GM21381 (cell line): Measurements from ENCODE around the gene FFAR3.
"Not testable (repeated sequence)": the region's sequence is repeated elsewhere in the genome, so short reads cannot be mapped to it uniquely, and the experiment has no call there.

ENCODE experiments used
- ATAC-seq: cut with Tn5 transposase; IDR thresholded peaks from one replicate; pipeline ENCODE4 v1.9.1; 2021; ENCODE audit warnings: mild to moderate bottlenecking, moderate library complexity; ENCODE audit not compliant: unreplicated experiment

FFAR3 gene

DNA sequence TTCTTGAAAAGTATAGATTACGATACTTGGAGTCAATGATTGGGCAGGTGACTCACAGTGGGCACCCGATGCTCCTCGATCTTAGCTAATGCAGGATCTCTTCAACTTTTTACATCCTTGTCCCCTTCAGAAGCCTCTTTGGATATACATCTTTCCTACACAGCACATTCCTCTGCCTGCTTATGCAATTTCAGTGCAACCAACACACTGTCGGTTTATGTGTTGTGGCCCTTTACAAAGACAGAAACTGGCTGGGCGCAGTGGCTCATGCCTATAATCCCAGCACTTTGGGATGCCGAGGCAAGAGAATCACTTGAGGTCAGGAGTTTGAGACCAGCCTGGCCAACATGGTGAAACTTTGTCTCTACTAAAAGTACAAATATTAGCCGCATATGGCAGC is 15.2 kb downstream of the FFAR3 start:
- no peak for ATAC-seq

DNA sequence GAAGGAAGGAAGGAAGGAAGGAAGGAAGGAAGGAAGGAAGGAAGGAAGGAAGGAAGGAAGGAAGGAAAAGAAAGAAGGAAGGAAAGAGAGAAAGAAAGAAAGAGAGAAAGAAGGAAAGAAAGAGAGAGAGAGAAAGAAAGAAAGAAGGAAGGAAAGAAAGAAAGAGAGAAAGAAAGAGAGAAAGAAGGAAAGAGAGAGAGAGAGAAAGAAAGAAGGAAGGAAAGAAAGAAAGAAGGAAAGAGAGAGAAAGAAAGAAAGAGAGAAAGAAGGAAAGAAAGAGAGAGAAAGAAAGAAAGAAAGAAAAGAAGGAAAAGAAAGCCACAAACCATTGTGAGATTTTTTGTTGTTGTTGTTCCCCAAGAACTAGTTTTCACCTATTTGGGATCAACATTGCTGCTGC is 15.8 kb downstream of the FFAR3 start:
- not testable (repeated sequence) for ATAC-seq

DNA sequence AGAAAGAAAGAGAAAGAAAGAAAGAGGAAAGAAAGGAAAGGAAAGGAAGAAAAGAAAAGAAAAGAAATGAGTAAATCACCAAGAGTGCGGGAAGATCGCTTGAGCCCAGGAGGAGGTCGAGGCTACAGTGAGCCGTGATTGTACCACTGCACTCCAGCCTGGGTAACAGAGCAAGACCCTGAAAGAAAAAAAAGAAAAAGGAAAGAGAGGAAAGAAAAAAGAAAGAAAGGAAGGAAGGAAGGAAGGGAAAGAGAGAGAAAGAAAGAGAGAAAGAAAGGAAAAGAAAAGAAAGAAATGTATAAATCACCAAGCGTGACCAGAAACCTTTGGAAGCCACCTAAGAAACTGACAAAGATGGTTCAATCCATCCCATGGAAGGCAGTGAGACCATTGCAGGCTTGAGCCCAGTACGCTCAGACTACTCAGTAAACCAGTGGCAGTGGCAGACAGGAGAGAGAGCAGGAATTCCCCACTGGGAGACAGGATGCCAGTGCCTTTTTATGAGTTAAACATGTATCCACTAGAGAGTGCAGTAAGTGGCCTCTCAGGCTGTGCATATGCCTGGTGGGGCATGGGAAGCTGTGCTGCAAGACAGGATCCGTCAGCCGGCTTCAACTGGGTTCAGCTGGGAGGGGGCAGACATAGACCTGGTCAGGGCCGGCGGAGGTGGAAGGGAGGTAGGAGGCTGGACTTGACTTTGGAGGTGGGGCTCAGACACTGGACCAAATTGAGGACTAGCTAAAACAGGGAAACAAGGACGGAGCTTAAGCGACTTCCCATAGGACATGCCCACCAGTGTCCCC is 17.4 kb downstream of the FFAR3 start:
- no peak for ATAC-seq

DNA sequence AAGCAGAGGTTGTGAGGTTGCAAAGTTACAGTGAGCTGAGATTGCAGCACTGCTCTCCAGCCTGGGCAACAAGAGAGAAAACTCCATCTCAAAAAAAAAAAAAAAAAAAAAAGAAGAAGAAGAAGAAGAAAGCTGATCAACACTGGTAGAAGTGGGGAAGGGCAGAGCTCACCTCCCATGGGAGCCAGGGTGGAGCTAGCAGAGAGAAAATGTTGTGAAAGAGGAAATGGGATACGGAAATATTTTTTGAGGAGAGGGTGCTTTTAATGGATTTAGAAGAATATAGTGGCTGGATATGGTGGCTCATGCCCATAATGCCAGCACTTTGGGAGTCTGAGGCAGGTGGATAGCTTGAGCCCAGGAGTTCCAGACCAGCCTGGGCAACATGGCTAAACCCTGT is 19.4 kb downstream of the FFAR3 start:
- no peak for ATAC-seq

DNA sequence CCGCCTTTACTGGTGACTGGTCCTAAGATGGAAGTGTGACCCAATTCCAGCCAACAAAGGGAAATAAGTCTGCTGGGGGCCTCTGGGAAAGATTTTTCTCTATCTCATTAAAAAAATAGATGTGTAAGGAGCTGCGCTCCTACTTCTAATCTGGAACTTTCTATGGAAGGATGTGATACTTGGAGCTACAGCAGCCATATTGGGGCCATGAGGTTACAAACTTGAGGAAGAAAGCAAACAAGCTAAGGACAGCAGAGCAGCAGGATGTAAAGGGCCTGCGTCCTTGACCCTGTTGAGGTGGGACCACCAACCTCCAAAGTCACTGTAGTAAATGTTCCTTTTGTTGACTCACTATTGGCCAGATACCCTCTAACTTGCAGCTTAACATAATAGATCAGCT is 20.1 kb downstream of the FFAR3 start:
- no peak for ATAC-seq

DNA sequence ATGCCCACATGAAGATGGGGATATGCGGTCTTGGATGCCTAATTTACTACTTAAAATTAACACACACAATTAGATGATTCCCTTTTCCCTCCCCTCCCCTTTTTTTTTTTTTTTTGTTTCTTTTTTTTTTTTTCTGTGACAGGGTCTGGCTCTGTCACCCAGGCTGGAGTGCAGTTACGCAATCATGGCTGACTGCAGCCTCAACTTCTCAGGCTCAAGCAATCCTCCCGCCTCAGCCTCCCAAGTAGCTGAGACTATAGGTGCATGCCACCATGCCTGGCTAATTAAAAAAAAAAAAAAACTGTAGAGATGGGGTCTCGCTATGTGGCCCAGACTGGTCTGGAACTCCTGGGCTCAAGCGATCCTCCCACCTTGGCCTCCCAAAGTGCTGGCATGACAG is 21.3 kb downstream of the FFAR3 start:
- ATAC-seq = not testable (repeated sequence)

DNA sequence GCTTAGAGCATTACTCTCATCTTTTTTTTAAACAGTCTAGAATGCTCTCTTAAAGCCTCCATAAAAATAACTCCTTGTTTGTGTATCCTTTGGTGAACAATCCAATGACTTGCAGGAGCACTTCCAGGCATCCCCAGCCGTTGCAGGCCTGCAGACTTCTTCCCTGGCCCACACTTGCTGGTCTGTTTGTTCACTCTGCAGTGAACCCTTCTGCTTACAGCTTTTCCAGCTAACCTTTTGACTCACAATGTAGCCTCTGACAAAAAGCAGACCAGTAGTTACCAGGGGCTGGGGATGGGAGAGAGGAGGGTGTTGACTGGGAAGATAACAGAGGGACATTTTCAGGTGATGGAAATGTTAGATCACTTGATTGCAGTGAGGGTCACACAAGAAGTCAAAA is 21.7 kb downstream of the FFAR3 start:
- ATAC-seq = no peak

DNA sequence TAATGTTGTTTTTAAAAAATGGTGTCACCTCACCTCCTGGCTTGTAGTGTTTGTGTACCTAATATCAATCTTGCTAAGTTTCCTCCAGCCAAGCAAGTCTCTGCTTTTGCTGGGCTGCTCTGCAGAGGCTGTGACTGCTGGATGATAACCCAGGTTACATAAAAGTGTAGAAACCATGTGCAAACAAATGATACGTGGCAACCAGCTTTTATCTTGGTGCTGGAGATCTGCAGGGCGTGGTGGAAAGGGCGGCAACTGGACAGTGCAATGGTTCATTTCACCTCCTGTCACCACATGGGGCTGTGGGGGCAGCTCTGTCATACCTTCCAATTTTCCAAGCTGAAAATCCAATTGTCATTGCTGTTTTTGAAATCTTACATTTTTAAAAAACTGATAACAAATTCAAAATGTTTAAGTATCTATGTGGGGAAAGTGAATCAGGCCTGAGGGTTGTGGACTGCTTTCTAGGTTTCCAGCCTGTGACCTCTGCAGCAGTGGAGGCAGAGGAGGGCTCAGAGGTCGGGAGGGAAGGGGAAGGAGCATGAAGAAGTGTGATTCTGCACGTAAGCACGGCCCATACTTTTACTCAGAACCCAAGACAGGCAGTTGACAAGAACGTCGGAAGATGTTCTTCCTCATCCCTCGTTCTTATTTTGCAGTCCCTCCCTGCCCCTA is 22.3 kb downstream of the FFAR3 start:
- no peak for ATAC-seq

DNA sequence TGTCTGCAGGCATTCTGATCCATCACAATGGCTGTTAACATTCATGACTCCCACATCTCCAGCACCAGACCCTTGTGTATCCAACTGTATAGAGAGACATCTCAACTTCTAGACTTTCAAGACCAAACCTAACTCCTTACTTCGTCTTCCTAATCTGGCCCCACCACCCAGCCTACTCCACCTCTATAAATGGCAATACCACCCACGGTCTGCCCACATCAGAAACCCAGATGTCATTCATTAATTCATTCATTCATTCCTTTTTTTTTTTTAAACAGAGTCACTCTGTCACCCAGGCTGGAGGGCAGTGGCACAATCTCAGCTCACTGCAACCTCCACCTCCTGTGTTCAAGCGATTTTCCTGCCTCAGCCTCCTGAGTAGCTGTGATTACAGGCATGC is 23.1 kb downstream of the FFAR3 start:
- no peak for ATAC-seq

DNA sequence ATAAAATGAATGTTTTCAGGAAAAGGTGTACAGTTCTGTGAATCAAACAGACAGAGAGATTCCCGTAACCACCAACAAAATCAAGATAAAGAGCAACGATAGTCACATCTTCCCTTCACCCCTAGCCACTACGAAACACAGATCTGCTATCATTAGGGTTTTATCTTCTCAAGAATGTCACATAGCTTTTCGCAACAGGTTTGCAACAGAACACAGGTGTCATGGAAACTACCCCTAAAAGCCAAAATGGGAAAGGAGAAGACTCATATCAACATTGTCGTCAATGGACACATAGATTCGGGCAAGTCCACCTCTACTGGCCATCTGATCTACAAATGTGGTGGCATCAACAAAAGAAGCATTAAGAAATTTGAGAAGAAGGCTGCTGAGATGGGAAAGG is 23.7 kb downstream of the FFAR3 start:
- ATAC-seq = no peak

DNA sequence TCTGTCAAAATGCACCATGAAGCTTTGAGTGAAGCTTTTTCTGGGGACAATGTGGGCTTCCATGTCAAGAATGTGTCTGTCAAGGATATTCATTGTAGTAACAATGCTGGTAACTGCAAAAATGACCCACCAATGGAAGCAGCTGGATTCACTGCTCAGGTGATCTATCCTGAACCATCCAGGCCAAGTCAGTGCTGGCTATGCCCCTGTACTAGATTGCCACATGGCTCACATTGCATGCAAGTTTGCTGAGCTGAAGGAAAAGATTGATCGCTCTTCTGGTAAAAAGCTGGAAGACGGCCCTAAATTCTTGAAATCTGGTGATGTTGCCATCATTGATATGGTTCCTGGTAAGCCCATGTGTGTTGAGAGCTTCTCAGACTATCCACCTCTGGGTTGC is 25.3 kb downstream of the FFAR3 start:
- no peak for ATAC-seq

DNA sequence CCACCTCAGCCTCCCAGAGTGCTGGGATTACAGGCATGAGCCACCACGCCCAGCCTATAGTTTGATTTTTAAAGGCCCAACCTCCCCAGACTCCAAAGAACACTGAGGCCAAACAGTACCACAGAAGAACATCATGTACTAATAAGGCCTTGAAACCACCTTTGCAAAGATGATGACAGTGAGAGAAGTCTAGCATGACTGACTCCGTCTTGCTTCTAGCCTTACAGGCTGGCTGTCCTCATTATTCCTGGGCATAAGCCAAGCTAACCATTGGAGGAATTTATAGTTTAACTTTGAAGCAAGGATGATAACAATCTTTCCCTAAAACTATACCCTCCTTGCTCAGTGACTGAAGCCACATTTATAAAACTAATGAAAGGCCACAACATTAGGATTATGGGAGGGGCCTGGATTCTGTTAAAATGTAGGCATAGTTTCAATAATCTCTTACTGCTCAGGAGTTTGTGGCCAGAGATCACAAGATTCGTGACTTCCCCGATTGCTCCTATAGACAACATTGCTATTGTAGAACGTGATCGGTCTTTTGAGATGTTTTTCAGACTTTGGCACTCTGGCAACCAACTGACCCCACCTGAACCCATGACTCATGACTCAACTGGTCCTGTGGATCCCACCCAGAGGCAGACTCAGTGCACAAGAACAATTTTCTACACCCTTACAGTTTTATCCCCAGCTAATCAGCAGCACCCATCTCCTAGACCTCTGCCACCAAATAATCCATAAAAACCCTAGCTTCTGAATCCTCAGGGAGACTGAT is 30.2 kb downstream of the FFAR3 start:
- no peak for ATAC-seq

DNA sequence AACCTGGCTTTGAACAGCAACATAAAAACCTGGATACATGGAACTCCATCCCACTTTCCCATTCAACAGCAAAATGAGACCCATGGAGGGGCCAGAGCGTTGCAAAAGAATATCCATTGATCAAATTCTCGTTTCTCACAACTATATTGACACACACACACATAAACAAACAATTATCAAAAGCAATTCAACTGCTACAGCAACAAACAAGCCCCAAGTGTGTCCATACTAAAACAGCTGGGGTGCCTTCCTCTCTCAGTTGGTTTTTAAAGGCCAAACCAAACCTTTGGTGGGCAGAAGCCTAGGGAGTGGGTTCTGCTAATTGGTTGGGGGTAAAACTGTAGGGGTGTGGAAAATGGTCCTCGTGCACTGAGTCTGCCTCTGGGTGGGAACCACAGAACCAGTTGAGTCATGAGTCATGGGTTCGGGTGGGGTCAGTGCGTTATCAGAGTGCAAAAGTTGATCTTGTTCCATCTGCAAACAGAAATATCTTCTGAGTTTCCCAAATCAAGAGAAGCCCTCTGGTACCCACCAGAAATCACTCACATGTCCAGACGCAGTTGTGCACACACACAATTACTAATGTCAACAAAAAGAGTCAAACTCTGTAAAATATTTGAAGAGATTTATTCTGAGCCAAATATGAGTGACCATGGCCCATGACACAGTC is 31.1 kb downstream of the FFAR3 start:
- ATAC-seq = no peak

DNA sequence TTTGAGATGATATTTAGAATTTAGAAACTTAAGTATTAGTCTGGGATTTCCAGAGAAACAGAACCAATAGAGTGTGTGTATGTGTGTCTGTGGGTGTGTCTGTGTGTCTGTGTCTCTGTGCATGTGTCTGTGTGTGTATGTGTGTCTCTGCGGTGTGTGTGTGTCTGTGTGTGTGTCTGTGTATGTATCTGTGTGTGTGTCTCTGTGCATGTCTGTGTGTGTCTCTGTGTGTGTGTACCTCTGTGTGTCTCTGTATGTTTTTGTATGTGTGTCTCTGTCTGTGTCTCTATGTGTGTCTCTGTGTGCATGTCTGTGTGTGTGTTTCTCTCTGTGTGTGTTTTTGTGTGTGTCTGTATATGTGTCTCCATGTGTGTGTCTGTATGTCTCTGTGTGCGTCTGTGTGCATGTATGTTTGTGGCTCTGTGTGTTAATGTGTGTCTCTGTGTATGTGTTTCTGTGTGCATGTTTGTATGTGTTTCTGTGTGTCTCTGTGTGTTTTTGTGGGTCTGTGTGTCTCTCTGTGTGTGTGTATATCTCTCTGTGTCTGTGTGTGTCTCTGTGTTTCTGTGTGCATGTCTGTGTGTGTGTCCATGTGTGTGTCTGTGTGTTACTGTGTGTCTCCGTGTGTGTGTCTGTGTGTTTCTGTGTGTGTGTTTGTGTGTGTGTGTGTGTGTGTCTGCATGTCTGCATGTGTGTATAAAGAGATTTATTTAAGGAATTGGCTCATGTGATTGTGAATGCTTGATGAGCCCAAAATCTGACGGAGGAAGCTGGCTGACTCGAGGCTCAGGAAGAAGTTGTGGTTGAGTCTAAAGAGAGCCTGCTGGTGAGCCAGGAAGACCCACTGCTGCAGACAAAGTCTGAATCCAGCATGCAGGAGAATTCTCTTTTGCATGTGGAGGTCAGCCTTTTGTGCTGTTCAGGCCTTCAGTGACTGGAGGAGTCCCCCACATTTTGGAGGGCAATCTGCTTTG is 34.8 kb downstream of the FFAR3 start:
- ATAC-seq = no peak

DNA sequence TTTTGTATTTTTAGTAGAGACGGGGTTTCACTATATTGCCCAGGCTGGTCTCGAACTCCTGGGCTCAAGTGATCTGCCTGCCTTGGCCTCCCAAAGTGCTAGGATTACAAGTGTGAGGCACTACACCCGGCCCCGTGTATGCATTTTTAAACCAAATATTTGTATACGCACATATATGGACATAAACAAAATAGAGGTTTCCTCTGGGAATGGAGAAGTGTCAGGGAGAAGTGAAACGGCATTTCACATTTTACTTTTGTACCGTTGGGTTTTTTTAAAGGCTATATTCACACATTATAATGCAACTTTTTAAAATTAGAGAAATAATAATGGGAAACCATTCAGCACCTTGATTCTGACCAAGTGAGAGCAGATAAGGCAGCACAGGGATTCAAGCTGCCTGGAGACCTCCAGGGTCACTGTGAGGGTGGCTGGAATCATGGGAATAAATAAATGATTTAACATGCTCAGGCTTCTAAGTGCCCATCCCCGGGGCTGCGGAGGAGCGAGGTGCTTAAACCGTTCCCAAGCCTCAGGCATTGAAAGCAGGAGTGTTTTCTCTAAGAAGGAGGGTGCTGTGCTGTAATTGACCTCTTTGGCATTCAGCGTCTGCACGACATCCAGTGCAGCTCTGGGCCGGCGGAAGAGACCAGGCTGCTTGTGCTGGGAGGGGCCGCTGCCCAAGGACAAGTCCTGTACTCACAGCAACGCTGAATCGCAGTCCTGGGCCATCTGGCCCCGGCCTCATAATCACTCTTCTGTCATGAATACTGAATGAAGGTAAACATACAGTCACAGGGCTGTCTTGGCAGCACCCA is 37.3 kb downstream of the FFAR3 start:
- ATAC-seq = no peak

DNA sequence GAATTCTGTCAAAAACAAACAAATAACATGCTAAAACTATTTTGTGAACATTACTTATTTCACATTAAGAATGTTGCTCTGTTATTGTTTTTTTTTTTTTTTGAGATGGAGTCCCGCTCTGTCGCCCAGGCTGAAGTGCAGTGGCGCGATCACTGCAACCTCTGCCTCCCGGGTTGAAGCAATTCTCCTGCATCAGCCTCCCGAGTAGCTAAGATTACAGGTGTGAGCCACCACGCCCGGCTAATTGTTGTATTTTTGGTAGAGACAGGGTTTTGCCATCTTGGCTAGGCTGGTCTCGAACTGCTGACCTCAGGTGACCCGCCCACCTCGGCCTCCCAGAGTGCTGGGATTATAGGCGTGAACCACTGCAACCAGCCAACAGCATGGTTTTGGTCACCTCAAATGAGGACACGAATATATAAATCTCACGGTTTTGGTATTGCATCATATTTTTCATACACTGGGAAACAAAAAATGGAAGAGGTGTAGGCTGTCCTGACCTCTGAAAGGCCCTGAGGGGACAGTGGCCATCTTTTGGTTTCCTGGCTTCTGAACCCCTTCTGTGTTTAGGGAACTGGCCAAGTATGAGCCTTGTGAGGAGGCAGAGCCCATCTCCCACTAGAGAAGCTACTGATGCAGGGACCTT is 38.1 kb downstream of the FFAR3 start:
- ATAC-seq = no peak

DNA sequence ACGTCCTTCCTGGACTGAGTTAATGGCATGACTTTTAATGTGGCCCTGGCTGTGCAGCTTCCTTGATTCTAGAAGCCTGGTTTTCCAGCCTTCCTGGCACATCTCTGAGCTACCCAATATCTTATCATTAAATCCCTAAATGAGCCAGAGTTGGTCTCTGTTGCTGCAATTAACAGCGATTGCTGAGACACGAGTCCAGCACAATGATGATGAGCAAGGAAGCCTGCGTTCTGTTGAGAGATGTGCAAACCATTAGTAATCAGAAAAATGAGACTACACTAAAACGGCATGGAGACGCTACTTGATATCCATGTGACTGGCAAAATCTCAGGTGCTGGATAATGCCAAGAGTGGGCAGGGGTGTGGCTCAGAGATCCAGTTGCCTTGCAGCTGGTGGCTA is 38.8 kb downstream of the FFAR3 start:
- no peak for ATAC-seq

DNA sequence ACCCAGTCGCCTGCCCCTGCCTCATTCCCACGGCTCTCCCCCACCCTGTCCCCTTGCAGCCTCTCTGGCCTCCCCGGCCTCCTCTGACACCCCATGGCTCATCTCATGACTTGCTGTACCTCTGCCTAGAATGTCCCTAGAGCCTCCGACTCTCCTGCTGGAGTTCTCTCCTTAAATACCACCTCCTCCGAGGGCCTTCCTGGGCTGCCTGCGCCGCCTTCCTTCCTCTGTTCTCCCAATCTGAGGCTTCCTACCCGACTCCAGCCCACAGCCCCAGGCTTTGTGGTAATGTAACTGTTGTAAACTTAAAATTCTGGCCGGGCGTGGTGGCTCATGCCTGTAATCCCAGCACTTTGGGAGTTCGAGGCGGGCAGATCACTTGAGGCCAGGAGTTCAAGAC is 40.3 kb downstream of the FFAR3 start:
- no peak for ATAC-seq

DNA sequence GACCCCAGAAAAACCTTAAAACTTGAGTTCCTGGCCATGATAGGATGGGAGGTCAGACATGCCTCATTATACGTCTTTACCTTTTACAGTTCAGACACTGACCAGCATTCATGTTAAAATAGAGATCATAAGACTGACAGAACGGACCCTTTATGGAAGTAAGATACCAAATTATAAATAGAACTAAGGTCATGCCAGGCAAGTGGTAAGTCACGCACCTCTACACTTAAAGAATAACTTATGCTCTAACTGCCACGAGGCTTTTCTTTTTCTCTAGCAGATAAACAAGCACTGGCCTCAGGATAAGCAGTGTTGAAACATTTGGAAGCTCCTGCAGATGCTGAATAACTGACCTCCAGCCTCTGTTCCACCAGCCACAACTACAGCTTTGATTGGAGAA is 41.0 kb downstream of the FFAR3 start:
- ATAC-seq = no peak
